ENCODE measurements around the gene MYPOP. TPM values are rescaled to one million over a fixed set of nuclear protein-coding genes. Genes with fewer than 3 reads are reported as not detected.

MYPOP gene
- total and polyA plus RNA-seq, 10 of the 15 experiments (the other 5 are each of a cell fraction or from before 2014, with no cell fraction given), result 0.47 to 9.4 (median 1.4) TPM

GRCh38 chr19:45885556-45886426 is 16.6 kb downstream of the MYPOP start, which contains the start of gene IRF2BP1 (continued):
- TF ChIP-seq, protein P1, sequence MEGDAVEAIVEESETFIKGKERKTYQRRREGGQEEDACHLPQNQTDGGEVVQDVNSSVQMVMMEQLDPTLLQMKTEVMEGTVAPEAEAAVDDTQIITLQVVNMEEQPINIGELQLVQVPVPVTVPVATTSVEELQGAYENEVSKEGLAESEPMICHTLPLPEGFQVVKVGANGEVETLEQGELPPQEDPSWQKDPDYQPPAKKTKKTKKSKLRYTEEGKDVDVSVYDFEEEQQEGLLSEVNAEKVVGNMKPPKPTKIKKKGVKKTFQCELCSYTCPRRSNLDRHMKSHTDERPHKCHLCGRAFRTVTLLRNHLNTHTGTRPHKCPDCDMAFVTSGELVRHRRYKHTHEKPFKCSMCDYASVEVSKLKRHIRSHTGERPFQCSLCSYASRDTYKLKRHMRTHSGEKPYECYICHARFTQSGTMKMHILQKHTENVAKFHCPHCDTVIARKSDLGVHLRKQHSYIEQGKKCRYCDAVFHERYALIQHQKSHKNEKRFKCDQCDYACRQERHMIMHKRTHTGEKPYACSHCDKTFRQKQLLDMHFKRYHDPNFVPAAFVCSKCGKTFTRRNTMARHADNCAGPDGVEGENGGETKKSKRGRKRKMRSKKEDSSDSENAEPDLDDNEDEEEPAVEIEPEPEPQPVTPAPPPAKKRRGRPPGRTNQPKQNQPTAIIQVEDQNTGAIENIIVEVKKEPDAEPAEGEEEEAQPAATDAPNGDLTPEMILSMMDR (IDR thresholded peaks at IDR 0.05 in 2 of 3, conservative IDR thresholded peaks at IDR 0.05 in 1 of 3; ENCODE audit: control insufficient read depth in 2 of 3, extremely low read depth in 1 of 3, insufficient read depth in 1 of 3, low read depth in 3 of 3, low read length in 3 of 3), result no peak
- no peak for TF ChIP-seq ZZZ3 (IDR thresholded peaks at IDR 0.05; ENCODE audit: control insufficient read depth, insufficient read length, low read depth)
- TF ChIP-seq SMAD5 (IDR thresholded peaks at IDR 0.05; ENCODE audit: low read depth), result no peak
- peak; percentile 62 for TF ChIP-seq DPF2 (IDR thresholded peaks at IDR 0.05)
- TF ChIP-seq, protein P2, sequence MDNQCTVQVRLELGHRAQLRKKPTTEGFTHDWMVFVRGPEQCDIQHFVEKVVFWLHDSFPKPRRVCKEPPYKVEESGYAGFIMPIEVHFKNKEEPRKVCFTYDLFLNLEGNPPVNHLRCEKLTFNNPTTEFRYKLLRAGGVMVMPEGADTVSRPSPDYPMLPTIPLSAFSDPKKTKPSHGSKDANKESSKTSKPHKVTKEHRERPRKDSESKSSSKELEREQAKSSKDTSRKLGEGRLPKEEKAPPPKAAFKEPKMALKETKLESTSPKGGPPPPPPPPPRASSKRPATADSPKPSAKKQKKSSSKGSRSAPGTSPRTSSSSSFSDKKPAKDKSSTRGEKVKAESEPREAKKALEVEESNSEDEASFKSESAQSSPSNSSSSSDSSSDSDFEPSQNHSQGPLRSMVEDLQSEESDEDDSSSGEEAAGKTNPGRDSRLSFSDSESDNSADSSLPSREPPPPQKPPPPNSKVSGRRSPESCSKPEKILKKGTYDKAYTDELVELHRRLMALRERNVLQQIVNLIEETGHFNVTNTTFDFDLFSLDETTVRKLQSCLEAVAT (IDR thresholded peaks at IDR 0.05), result no peak
- TF ChIP-seq NKRF (conservative IDR thresholded peaks at IDR 0.05), result peak; percentile 69; the same call in 1 of the 2 replicates
- TF ChIP-seq EZH2 (IDR thresholded peaks at IDR 0.05; ENCODE audit: borderline replicate concordance, control insufficient read depth, low read depth, low read length), result no peak
- peak; percentile 84 for TF ChIP-seq CREM (IDR thresholded peaks at IDR 0.05; ENCODE audit: low read depth)
- TF ChIP-seq ATF2 (IDR thresholded peaks at IDR 0.05; ENCODE audit: low read length), result no peak
- TF ChIP-seq USF1 (IDR thresholded peaks at IDR 0.05; ENCODE audit: borderline replicate concordance, extremely low read length, insufficient read depth, low read depth, low read length), result no peak
- TF ChIP-seq RELB (IDR thresholded peaks at IDR 0.05; ENCODE audit: low read depth), result no peak
- TF ChIP-seq, protein P3, sequence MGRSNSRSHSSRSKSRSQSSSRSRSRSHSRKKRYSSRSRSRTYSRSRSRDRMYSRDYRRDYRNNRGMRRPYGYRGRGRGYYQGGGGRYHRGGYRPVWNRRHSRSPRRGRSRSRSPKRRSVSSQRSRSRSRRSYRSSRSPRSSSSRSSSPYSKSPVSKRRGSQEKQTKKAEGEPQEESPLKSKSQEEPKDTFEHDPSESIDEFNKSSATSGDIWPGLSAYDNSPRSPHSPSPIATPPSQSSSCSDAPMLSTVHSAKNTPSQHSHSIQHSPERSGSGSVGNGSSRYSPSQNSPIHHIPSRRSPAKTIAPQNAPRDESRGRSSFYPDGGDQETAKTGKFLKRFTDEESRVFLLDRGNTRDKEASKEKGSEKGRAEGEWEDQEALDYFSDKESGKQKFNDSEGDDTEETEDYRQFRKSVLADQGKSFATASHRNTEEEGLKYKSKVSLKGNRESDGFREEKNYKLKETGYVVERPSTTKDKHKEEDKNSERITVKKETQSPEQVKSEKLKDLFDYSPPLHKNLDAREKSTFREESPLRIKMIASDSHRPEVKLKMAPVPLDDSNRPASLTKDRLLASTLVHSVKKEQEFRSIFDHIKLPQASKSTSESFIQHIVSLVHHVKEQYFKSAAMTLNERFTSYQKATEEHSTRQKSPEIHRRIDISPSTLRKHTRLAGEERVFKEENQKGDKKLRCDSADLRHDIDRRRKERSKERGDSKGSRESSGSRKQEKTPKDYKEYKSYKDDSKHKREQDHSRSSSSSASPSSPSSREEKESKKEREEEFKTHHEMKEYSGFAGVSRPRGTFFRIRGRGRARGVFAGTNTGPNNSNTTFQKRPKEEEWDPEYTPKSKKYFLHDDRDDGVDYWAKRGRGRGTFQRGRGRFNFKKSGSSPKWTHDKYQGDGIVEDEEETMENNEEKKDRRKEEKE (IDR thresholded peaks at IDR 0.05), result peak; percentile 51

Measured in GM12878 (cell line).